Astrocyte (in vitro differentiated cells and primary cell): ENCODE data around the gene TSPEAR.

ENCODE experiments used
- CTCF ChIP-seq: IDR thresholded peaks from 2 replicates; pipeline ENCODE4 v1.5.1; 2011; ENCODE audit warnings: low read depth, mild to moderate bottlenecking, inconsistent platforms, low read length, moderate library complexity; ENCODE audit not compliant: insufficient read depth
- EZH2 ChIP-seq: IDR thresholded peaks from 2 replicates; pipeline ENCODE4 v1.6.1; 2012; ENCODE audit warnings: mild to moderate bottlenecking, low read length, inconsistent platforms; ENCODE audit not compliant: insufficient read depth

DNA sequence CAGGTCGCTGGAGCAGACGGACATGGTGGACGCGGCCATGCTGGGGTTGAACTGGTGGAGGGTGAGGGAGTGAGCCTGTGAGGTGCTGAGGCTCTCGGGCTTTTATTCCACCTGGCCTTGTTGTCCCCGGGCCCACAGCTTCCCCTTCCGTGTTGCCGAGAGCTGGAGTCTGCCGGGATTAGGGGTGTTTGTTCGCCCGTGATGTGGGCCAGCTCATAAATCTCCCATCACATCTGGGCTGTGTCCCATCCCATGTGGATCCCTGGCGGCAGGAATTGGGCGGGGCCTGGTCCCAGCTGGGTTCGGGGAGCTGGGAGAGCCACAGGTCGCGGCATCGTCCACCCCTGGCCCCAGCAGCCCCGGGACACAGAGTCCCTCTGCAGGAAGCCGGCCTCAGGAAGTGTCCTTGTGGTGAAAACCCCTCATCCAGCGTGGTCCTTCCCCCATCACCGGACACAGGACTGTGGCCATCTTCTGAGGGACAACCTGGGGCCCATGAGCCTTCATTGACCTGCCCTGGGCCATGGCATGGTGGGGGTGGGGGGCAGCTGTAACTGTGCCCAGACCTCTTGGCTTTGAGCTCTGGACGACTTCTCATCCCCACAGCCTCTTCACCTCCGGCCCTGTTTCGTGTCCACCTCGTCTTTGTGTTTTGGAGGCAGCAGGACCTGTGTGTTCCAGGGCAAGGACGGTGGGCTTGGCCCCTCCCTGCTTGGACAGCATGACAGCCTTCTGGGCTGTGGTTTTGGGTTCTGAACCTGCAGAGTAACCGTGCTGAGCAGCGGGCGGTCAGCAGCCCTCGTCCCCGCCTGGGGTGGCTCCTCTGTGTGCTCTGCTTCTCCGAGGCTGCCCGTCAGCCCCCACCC is 118.7 kb downstream of the TSPEAR start, which contains the start of gene KRTAP10-6:
- TF ChIP-seq EZH2 (no peak), CTCF (no peak)
